Trophoblast cell (in vitro differentiated cells and primary cell): ENCODE data around the gene CD47.
A peak's percentile ranks its signal among the peaks of the same experiment; 100 is the strongest.

Experiments used
- DNase-seq, 2 donors: peaks; one replicate each; pipeline ENCODE4 v3.0.0-alpha.2; 2016
- H2AFZ ChIP-seq: 2 replicates; pipeline ENCODE4 v1.6.1; 2013; ENCODE audit warnings: low read length, moderate library complexity, mild to moderate bottlenecking; ENCODE audit not compliant: insufficient read depth, poor library complexity
- H2AK5ac ChIP-seq: 2 replicates; pipeline ENCODE4 v1.6.1; 2013; ENCODE audit warnings: mild to moderate bottlenecking, low read length
- H2BK120ac ChIP-seq: 2 replicates; pipeline ENCODE4 v1.6.1; 2013; ENCODE audit warnings: low read length, mild to moderate bottlenecking, moderate library complexity; ENCODE audit not compliant: insufficient read depth, poor library complexity
- H2BK12ac ChIP-seq: 2 replicates; pipeline ENCODE4 v1.6.1; 2013; ENCODE audit warnings: mild to moderate bottlenecking, low read length, moderate library complexity
- H2BK5ac ChIP-seq: 2 replicates; pipeline ENCODE4 v1.6.1; 2013; ENCODE audit warnings: low read length, low read depth, moderate library complexity, mild to moderate bottlenecking; ENCODE audit not compliant: poor library complexity
- H3K14ac ChIP-seq: 2 replicates; pipeline ENCODE4 v1.6.1; 2013; ENCODE audit warnings: mild to moderate bottlenecking, low read length
- H3K18ac ChIP-seq: 2 replicates; pipeline ENCODE4 v1.6.1; 2013; ENCODE audit warnings: mild to moderate bottlenecking, low read length
- H3K23ac ChIP-seq: 2 replicates; pipeline ENCODE4 v1.6.1; 2013; ENCODE audit warnings: low read length
- H3K27ac ChIP-seq: 2 replicates; pipeline ENCODE4 v1.5.1; 2013; ENCODE audit warnings: low read depth, mild to moderate bottlenecking, inconsistent platforms, low read length, moderate library complexity
- H3K27me3 ChIP-seq: 2 replicates; pipeline ENCODE4 v1.6.1; 2013; ENCODE audit warnings: inconsistent platforms, mild to moderate bottlenecking, low read length, moderate library complexity; ENCODE audit not compliant: insufficient read depth
- H3K36me3 ChIP-seq, 2 experiments: 1 replicate in 1 of 2; 2 replicates in 1 of 2; pipeline ENCODE4 v1.6.1; 2013; ENCODE audit warnings: low read length in 2 of 2, mild to moderate bottlenecking in 2 of 2, moderate library complexity in 1 of 2; ENCODE audit not compliant: insufficient read depth in 2 of 2, control insufficient read depth in 1 of 2
- H3K4ac ChIP-seq: 2 replicates; pipeline ENCODE4 v1.6.1; 2013; ENCODE audit warnings: low read depth, mild to moderate bottlenecking, low read length, moderate library complexity
- H3K4me1 ChIP-seq, 2 experiments: 1 replicate in 1 of 2; 2 replicates in 1 of 2; pipeline ENCODE4 v1.6.1; 2013; ENCODE audit warnings: low read length in 2 of 2, mild to moderate bottlenecking in 2 of 2, moderate library complexity in 1 of 2; ENCODE audit not compliant: insufficient read depth in 2 of 2, control insufficient read depth in 1 of 2
- H3K4me2 ChIP-seq: 2 replicates; pipeline ENCODE4 v1.6.1; 2013; ENCODE audit warnings: inconsistent platforms, mild to moderate bottlenecking, low read length, moderate library complexity
- H3K4me3 ChIP-seq: 2 replicates; pipeline ENCODE4 v1.5.1; 2013; ENCODE audit warnings: mild to moderate bottlenecking, low read depth, low read length, inconsistent platforms
- H3K79me1 ChIP-seq: one replicate; pipeline ENCODE4 v1.6.1; 2013; ENCODE audit warnings: low read length
- H3K79me2 ChIP-seq: 2 replicates; pipeline ENCODE4 v1.6.1; 2013; ENCODE audit warnings: low read length, mild to moderate bottlenecking; ENCODE audit not compliant: control insufficient read depth, insufficient read depth, poor library complexity
- H3K9ac ChIP-seq: 2 replicates; pipeline ENCODE4 v1.6.1; 2013; ENCODE audit warnings: mild to moderate bottlenecking, low read length
- H3K9me3 ChIP-seq: 2 replicates; pipeline ENCODE4 v1.6.1; 2013; ENCODE audit warnings: low read depth, mild to moderate bottlenecking, control low read depth, inconsistent platforms, low read length; ENCODE audit not compliant: insufficient read depth
- H4K12ac ChIP-seq: 2 replicates; pipeline ENCODE4 v1.6.1; 2013; ENCODE audit warnings: low read depth, mild to moderate bottlenecking, low read length, moderate library complexity
- H4K8ac ChIP-seq: 2 replicates; pipeline ENCODE4 v1.6.1; 2013; ENCODE audit warnings: low read depth, mild to moderate bottlenecking, low read length, moderate library complexity
- H4K91ac ChIP-seq: one replicate; pipeline ENCODE4 v1.6.1; 2013; ENCODE audit warnings: low read depth, mild to moderate bottlenecking, low read length, moderate library complexity
- WGBS: extraction: QIAGEN DNeasy Blood & Tissue Kit; methylation state at CpG from one replicate; pipeline ENCODE4 v1.1.7; 2013; ENCODE audit warnings: missing lambda C conversion rate; ENCODE audit not compliant: insufficient read length, insufficient coverage; ENCODE audit errors: extremely low coverage; 5-methylcytosine and 5-hydroxymethylcytosine counted together

The CD47 gene

GRCh38 chr3:108092501-108092900, 1.7 kb upstream of the CD47 start:
- no CpG with 5 or more reads among the region's 3 CpGs for WGBS
- no peak overlapping the region for H2BK12ac ChIP-seq
- no peak overlapping the region for H3K23ac ChIP-seq
- H3K79me1 ChIP-seq: peaks cover 13% of the 10 kb centered on the region
- H2AFZ ChIP-seq: no peak overlapping the region
- H4K91ac ChIP-seq: no peak overlapping the region
- H3K27me3 ChIP-seq: no peaks in the 10 kb centered on the region
- H2BK120ac ChIP-seq: no peak overlapping the region
- H3K9ac ChIP-seq: no peak overlapping the region
- H4K12ac ChIP-seq: no peak overlapping the region
- H2AK5ac ChIP-seq: no peak overlapping the region
- no peak overlapping the region for H3K4me3 ChIP-seq
- H3K18ac ChIP-seq: no peak overlapping the region
- no peak overlapping the region for H3K27ac ChIP-seq
- no peak overlapping the region for H3K14ac ChIP-seq
- H4K8ac ChIP-seq: no peak overlapping the region
- H3K4me2 ChIP-seq: no peak overlapping the region
- H3K4ac ChIP-seq: no peak overlapping the region
- peaks cover 2% of the 10 kb centered on the region for H3K9me3 ChIP-seq
- peaks cover 0 to 14% of the 10 kb centered on the region in 2 experiments for H3K4me1 ChIP-seq
- no peak overlapping the region for H2BK5ac ChIP-seq
- DNase-seq: no peak
- H3K36me3 ChIP-seq: no peaks in the 10 kb centered on the region
- H3K79me2 ChIP-seq: peaks cover 11% of the 10 kb centered on the region

- H3K18ac ChIP-seq: peak overlapping the region; percentile 42
- no peak overlapping the region for H3K23ac ChIP-seq
- H2BK12ac ChIP-seq: peak overlapping the region; percentile 29
- peaks cover 0 to 13% of the 10 kb centered on the region in 2 experiments for H3K4me1 ChIP-seq
- peaks cover 13% of the 10 kb centered on the region for H3K79me1 ChIP-seq
- H4K91ac ChIP-seq: peak overlapping the region; percentile 87
- H3K4me2 ChIP-seq: peak overlapping the region; percentile 92
- peaks cover 11% of the 10 kb centered on the region for H3K79me2 ChIP-seq
- H3K4ac ChIP-seq: peak overlapping the region; percentile 3
- peaks cover 2% of the 10 kb centered on the region for H3K9me3 ChIP-seq
- H2BK5ac ChIP-seq: peak overlapping the region; percentile 0
- no peak overlapping the region for H3K27ac ChIP-seq
- peak overlapping the region; percentile 83 for H4K12ac ChIP-seq
- H3K9ac ChIP-seq: peak overlapping the region; percentile 83
- H3K36me3 ChIP-seq: no peaks in the 10 kb centered on the region
- peak overlapping the region; percentile 91 for H3K14ac ChIP-seq
- H2BK120ac ChIP-seq: peak overlapping the region; percentile 88
- no peaks in the 10 kb centered on the region for H3K27me3 ChIP-seq
- peak in 1 of 2 donors; percentile 52 for DNase-seq
- peak overlapping the region; percentile 90 for H4K8ac ChIP-seq
- peak overlapping the region; percentile 94 for H3K4me3 ChIP-seq
- WGBS: no CpG with 5 or more reads among the region's 41 CpGs
- H2AK5ac ChIP-seq: peak overlapping the region; percentile 27
- peak overlapping the region; percentile 87 for H2AFZ ChIP-seq
These were observed 843 bp upstream of the CD47 start for GRCh38 chr3:108091498-108092250.

GRCh38 chr3:108090049-108090700, 656 bp downstream of the CD47 start:
- DNase-seq: peak in 1 of 2 donors; percentile 32
- no peaks in the 10 kb centered on the region for H3K36me3 ChIP-seq
- peak overlapping the region; percentile 46 for H4K12ac ChIP-seq
- H4K8ac ChIP-seq: peak overlapping the region; percentile 77
- no peak overlapping the region for H3K23ac ChIP-seq
- H2BK5ac ChIP-seq: peak overlapping the region; percentile 29
- H3K79me1 ChIP-seq: peaks cover 13% of the 10 kb centered on the region
- peak overlapping the region; percentile 82 for H2AFZ ChIP-seq
- H4K91ac ChIP-seq: peak overlapping the region; percentile 81
- H3K27ac ChIP-seq: peak overlapping the region; percentile 33
- peak overlapping the region; percentile 22 for H3K14ac ChIP-seq
- peak overlapping the region; percentile 12 for H2BK12ac ChIP-seq
- H3K18ac ChIP-seq: peak overlapping the region; percentile 88
- H3K4ac ChIP-seq: peak overlapping the region; percentile 1
- H3K9me3 ChIP-seq: peaks cover 2% of the 10 kb centered on the region
- H2BK120ac ChIP-seq: peak overlapping the region; percentile 65
- peaks cover 0 to 6% of the 10 kb centered on the region in 2 experiments for H3K4me1 ChIP-seq
- H2AK5ac ChIP-seq: no peak overlapping the region
- H3K4me2 ChIP-seq: peak overlapping the region; percentile 92
- WGBS: no CpG with 5 or more reads among the region's 29 CpGs
- no peaks in the 10 kb centered on the region for H3K27me3 ChIP-seq
- H3K9ac ChIP-seq: peak overlapping the region; percentile 67
- peak overlapping the region; percentile 94 for H3K4me3 ChIP-seq
- peaks cover 11% of the 10 kb centered on the region for H3K79me2 ChIP-seq

DNA sequence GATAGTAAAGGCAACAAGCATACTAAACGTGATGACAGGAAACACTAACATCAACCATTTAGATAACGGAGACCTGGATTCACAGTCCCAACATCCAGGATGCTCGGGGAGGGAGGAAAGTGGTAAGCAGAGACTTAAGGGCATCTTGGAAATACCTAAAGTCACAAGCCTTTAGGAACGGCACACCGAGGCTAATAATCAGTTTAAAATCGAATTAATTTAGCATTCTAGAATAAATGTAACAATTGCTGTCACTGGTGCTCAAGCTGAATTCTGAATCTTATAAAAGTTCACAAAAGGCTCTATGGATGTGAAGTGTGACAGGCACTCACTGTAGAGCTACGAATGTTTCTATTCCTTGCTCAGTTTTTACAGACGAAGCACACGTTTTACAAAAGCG, 1.3 kb downstream of the CD47 start:
- Histone ChIP-seq H3K4ac (no peak overlapping the region), H3K9me3 (peaks cover 2% of the 10 kb centered on the region), H3K4me2 (peak overlapping the region; percentile 92), H3K4me1 (peaks cover 0 to 6% of the 10 kb centered on the region in 2 experiments), H3K9ac (no peak overlapping the region), H4K91ac (no peak overlapping the region), H3K14ac (no peak overlapping the region), H3K23ac (no peak overlapping the region), H3K18ac (no peak overlapping the region), H3K36me3 (no peaks in the 10 kb centered on the region), H3K27me3 (no peaks in the 10 kb centered on the region), H3K4me3 (no peak overlapping the region), H2AK5ac (no peak overlapping the region), H2BK5ac (no peak overlapping the region), H2BK12ac (no peak overlapping the region), H4K8ac (no peak overlapping the region), H3K79me1 (peaks cover 13% of the 10 kb centered on the region), H3K79me2 (peaks cover 11% of the 10 kb centered on the region), H4K12ac (no peak overlapping the region), H2AFZ (no peak overlapping the region), H2BK120ac (no peak overlapping the region), H3K27ac (no peak overlapping the region)
- DNase-seq: no peak
- WGBS: no CpG with 5 or more reads among the region's 10 CpGs
